IPS-NIHi7 (cell line): Measurements from ENCODE around the gene CPLANE2.
"Not testable (repeated sequence)": the region's sequence is repeated elsewhere in the genome, so short reads cannot be mapped to it uniquely, and the experiment has no call there.

Source experiments
- DNase-seq: peaks from one replicate; pipeline ENCODE4 v3.0.0; 2012; ENCODE audit warnings: mixed read lengths; ENCODE audit errors: extremely low spot score

CPLANE2 gene

DNA sequence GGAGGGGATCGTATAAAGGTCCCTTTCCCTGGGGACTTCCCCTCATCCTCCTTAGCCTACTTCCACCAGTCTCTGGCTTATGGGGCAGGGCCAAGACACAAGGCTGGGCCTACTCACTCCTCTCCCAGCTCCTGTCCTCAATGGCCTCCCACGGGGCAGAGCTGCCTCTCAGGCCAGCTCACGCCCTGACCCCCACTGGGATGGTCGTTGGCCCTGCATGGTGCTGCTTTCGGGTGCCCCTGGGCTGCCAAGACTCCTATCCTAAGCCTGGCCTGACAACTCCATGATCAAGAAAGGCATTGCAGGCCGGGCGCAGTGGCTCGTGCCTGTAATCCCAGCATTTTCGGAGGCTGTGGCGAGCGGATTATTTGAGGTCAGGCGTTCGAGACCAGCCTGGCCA is 6.2 kb downstream of the CPLANE2 start:
- no peak for DNase-seq

DNA sequence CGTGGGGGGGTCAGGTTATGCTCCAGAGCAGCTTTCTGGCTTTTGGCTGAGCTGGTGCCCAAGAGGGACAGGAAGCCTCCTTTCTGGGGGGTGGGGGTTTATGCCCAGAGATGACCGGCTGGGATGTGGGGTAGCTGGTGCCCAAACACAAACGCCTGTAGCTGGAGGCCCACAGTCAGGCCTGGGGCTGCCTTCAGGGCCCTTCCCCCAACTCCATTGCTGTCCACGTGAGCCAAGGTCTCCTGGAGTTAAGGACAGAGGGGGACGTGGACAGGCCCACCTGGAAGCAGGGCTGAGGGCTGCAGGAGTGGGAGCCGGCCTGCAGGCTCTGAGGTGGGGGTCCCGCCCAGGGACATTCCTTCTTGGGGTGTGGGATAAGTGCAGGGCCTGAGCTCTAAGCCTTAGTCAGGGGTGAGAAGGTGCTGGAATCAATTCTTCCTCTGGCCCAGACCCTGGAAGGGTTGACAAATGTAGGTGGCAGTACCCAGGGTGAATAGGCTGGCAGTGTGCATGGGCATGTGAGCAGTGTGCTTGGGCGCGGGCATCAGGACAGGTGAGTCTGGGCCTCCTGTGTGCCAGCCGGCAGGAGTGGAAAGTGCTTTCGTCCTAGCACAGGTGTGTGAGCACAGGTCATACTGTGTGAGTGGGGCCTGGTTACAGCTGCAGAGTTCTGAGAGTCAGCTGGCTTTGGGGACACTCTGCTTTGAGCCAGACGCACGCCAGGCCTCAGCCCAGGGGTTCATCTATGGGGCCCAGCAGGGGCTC is 6.8 kb downstream of the CPLANE2 start:
- DNase-seq = no peak

DNA sequence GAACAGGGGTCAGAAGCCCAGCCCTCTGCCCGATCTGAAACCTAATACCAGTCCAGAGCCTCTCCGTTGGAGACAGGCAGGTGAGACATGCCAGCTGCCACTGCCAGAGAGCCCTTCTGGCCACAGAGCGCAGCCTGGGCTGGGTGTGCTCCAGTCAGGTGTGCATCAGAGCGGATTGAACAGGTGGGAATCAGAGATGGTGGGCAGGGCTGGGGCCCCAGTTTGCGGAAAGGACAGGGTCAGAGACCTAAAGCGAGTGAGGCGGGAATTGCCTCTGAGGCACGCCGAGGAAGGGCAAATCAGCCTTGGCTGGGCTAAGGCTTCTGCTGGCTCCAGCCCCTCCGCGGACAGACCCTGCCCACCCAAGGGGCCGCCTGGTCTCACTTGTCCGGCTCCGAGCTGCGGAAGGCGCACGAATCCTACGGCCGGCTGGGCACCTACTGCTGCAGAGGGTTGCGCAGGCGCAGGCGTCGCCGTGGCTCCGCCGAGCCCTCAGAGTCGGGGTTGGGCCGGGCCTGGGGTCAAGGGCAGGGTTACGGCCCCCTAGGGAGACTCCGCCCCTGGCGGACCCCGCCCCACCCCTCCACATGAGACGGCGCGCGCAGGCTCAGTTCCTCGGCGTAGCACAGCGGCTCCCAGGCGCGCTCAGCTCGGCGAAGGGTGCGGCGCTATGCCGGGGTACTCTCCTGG is 10.3 kb downstream of the CPLANE2 start:
- peak; percentile 94 for DNase-seq

DNA sequence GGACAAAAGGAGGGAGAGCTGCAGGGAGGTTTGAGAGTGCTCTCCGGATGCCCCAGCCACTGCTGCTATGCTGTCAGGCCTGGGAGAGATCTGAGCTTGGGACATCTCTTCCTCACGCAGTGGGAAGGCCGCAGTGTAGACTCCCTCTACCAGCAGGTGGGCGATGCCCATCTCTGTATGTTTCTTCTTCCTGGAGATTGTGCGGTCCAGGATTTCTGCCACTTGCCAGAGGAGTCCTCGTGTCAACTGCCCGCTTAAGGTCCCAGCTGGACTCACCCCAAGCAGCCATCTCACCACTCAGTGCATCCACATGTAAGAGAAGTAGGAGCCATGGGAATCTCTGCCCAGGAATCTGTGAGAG is 10.9 kb downstream of the CPLANE2 start:
- no peak for DNase-seq

DNA sequence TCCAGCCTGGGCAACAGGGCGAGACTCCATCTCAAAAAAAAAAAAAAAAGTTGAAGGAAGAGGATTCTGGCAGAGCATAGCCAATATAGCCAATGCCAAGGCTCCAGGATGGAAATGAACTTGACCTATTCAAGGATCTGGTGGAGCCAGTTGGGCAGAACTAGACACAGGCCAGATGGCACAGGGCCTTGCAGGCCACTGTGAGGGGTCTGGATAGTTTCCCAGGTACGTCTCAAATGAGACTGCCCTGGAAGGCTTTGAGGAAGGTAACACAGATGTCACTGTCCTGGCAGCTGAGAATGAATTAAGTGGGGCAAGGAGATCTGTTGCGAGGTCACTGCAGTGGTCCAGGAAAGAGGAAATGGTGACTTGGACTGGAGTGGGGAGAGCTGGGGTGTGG is 12.5 kb downstream of the CPLANE2 start:
- DNase-seq = no peak

GRCh38 chr1:16222716-16223115 is 14.3 kb downstream of the CPLANE2 start:
- DNase-seq = not testable (repeated sequence)

DNA sequence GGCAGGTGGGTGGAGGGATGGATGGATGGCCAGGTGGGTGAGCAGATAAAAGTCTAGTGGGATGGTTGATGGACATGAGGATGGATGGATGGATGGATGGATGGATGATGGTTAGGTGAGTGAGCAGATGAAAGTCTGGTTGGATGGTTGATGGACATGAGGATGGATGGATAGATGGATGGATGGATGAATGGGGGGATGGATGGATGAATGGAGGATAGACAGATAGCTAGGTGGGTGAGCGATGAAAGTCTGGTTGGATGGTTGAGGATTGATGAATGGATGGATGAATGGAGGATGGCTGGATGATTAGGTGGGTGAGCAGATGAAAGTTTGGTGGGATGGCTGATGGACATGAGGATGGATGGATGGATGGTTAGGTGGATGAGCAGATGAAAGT is 15.5 kb downstream of the CPLANE2 start:
- no peak for DNase-seq

- DNase-seq = no peak
Measured at GRCh38 chr1:16219968-16220500, 16.9 kb downstream of the CPLANE2 start.

DNA sequence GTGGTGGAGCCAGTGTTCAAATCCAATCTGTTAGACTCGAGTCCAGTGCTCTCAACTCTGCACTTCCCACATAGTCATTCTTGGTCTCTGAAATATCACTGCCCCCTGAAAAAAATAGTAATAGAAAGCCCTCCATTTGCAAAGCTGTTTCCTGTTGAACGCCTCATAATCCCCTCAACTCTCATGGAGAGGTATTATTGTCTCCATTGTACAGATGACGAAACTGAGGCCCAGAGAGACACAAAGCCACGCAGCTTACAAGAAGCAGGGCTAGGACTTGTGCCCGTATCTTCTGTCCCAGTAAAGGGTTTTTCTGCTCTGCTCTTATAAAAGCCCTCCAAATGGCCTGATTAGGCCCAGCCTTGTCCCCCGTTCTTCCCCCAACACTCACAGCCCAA is 18.3 kb downstream of the CPLANE2 start:
- DNase-seq = no peak

DNA sequence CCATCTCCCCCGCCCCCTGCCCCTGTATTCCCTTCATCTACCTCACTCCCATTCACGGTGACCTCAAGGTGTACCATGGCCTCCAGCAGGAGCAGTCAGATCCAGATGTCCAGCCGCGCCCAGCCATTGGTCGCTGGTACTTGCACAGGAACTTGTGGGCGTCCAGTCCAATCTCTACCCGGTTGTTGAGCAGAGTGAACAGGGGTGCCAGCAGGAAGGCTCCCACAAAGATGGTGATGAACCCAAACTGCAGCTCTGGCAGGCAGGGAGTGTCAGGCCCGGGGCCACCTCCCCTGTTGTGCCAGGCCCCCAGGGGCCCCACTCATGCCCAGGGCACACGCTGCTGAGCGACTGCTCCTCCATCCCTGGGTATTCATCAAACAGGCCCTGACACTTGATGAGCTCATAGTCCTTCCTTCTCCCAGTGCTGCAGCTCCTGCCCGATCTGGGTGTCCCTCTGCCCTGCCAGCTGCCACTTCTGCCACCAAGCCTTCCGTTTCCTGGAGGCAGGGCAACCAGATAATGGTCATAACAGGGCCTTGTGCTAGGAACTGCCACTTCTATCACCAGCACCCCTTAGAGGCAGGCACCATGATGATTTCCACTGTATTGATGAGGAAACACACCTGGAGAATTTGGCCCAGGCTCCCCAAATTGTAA is 18.8 kb downstream of the CPLANE2 start:
- no peak for DNase-seq

DNA sequence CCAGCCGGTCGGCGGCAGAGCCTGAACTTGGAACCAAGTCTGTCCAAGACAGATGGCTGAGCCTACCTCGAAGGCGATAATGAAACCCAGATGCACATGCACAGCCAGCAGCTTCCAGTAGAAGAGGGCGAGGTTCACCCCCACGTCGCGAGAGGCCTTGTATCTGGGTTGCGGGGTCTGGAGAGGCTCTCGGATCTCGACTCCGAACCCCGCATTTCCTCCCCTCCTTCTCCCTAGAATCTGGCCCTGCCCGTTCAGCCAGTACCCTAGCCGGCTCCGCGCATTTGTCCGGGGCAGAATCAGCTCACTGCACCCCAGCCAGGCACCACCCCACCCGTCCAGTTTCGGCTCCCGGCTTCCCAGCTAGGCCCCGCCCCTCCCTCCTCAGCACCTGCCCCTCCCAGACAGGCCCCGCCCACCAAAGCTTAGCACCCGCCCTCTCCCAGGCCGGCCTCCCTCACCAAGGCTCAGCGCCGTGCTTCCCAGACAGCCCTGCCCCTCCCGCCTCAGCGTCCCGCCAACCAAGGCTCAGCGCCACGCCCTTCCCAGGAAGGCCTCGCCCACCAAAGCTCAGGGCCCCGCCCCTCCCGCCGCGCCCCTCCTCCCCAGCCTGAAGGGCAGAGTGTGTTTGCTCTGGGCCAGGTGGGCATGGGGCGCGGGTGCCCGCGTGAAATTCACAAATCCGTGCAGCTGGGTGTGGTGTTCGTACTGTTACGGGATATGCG is 19.8 kb downstream of the CPLANE2 start:
- peak; percentile 98 for DNase-seq

GRCh38 chr1:16215882-16216753 is 20.9 kb downstream of the CPLANE2 start:
- peak; percentile 94 for DNase-seq

DNA sequence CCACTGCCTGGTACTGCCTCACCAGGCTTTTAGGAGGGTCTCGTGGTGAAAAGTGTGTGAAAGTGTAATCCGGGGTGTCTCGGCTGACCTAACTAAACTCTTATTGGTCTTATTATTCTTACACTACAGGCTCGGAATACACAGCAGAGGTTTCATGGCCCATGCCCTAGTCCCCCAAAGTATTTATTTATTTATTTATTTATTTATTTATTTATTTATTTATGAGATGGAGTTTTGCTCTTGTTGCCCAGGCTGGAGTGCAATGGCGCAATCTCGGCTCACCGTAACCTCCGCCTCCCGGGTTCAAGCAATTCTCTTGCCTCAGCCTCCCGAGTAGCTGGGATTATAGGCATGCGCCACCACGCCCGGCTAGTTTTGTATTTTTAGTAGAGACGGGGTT is 21.7 kb downstream of the CPLANE2 start:
- not testable (repeated sequence) for DNase-seq

GRCh38 chr1:16213544-16213943 is 23.4 kb downstream of the CPLANE2 start:
- DNase-seq = not testable (repeated sequence)

GRCh38 chr1:16213013-16213412 is 24.0 kb downstream of the CPLANE2 start:
- no peak for DNase-seq

- peak; percentile 56 for DNase-seq
Measured at GRCh38 chr1:16212251-16212961, 24.6 kb downstream of the CPLANE2 start, which contains the start of gene ARHGEF19. ARHGEF19 (minus strand) TSS chr1:16212652; CDS start chr1:16209054, 3,598 bp downstream.

DNA sequence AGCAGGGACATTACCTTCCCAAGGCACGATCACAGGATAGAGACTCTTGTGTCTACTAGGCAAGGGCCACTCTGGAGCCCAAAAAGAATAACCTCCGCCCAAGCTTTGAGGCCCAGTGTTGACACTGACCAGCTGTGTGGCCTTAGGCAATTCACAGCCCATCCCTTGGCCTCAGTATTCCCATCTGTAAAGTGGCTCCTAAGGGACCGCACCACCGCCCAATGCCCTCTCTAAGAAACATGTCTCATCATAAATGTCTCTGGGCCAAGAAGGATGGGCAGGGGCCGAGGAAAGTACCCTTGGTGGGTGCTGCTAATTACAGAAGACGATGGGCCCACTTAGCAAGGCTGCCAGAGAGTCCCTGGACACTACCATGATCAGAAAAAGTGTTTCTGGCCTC is 25.2 kb downstream of the CPLANE2 start:
- no peak for DNase-seq

GRCh38 chr1:16210581-16210980 is 26.4 kb downstream of the CPLANE2 start:
- DNase-seq = no peak

DNA sequence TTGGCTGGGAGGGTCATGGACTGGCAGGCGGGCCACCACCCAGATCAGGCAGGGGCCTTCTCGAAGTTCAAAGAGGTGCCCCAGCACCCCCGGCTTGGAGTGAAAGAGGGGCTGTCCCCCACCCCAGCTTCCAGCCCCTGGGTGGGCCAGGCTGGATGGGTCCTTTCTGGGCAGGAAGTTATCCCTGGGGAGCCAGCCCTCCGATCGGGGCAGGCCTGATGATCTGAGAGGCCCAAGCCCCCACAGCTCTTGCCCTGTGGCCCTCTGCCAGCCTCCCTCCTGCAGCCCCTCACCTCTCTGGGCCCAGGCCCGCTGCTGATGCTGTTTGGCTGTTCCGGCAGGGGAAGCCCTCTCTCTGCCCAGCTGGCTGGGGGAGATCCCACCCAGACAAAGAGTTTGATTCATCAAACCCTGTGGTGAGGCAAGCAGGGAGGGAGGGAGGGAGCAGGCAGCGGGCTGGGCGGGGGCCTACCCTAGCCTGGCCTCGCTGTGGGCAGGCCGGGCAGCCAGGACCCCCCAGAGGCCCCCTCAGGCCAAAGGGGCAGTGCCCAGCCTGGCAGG is 27.1 kb downstream of the CPLANE2 start:
- DNase-seq = no peak
